GM21737 (cell line): ENCODE measurements around the gene ELOA.
"Not testable (repeated sequence)": the region's sequence is repeated elsewhere in the genome, so short reads cannot be mapped to it uniquely, and the experiment has no call there.

ENCODE experiments used
- ATAC-seq: cut with Tn5 transposase; IDR thresholded peaks from one replicate; pipeline ENCODE4 v1.9.1; 2021; ENCODE audit warnings: mild to moderate bottlenecking, moderate library complexity; ENCODE audit not compliant: unreplicated experiment

The ELOA gene

DNA sequence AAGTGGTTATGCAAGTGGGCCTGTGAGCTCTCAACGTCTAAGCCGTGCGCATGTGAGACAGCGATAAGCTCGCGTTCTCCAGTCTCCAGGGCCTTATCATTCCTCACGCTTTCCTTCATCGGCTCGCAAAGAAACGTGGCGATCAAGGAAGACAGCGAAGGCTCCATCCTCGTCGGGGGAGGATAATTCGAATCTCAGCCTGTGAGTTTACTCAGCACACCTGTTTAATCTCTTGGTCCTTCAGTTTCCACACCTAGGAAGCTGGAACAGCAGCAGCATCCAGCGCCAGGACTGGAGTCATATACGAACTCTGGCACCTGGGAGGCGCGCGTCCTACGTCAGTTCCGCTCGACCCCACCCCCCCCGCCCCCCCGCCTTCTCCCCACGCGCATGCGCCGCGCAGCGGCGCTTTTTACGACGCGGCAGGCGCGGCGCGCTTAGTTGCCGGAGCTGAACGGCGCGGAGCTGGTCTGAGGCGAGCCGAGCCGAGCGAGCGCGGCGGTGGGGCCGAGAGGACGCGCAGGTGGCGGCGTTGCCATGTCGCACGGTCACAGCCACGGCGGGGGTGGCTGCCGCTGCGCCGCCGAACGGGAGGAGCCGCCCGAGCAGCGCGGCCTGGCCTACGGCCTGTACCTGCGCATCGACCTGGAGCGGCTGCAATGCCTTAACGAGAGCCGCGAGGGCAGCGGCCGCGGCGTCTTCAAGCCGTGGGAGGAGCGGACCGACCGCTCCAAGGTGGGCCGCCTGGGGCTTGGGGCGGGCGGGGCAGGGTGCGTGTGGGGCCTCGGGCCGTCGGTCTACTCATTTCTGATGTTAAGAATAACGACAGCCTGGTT, 34.9 kb downstream of the ELOA start, which contains the start of gene PITHD1:
Gene PITHD1 (plus strand): TSS at position 440 of the 836 bp plus-strand sequence. CDS start 98 bp downstream, at position 538.
- peak; percentile 67 for ATAC-seq

GRCh38 chr1:23779826-23780371, 36.6 kb downstream of the ELOA start:
- ATAC-seq = no peak

DNA sequence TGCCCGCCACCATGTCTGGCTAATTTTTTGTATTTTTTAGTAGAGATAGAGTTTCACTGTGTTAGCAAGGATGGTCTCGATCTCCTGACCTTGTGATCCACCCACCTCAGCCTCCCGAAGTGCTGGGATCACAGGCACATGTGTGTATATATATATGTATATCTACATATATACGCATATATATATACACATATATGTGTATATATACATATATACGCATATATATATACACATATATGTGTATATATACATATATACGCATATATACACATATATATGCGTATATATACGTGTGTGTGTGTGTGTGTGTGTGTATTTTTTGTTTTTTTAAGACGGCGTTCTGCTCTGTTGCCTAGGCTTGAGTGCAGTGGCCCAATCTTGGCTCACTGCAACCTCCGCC, 39.9 kb downstream of the ELOA start:
- not testable (repeated sequence) for ATAC-seq

GRCh38 chr1:23784846-23785245, 41.6 kb downstream of the ELOA start:
- ATAC-seq = no peak

DNA sequence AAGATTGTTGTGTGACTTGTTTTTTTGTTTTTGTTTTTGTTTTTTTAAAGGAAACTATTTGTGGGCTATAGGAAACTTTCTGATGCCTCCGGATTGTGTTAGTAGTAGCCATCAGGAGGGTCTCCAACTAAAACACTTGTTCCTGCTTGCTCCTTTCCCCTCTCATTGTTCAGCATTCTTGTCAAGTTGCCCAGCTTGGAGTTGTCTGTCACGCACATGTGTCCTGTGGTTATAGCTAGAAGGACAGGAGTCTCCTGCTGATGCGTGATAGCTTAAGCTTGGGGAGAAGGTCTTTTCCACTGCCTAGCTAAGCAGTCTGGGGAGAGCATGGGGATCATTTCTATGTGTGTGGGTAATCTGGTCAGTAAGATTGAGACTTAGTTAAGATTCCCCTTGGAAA, 44.4 kb downstream of the ELOA start:
- ATAC-seq = no peak

- no peak for ATAC-seq
Observed at GRCh38 chr1:23788695-23789094, 45.4 kb downstream of the ELOA start.

GRCh38 chr1:23790696-23791515, 47.6 kb downstream of the ELOA start, which contains the start of gene LYPLA2:
TSS of gene LYPLA2 (plus strand) at chr1:23791145. CDS start at chr1:23792683, 1,538 bp downstream.
- ATAC-seq = no peak

DNA sequence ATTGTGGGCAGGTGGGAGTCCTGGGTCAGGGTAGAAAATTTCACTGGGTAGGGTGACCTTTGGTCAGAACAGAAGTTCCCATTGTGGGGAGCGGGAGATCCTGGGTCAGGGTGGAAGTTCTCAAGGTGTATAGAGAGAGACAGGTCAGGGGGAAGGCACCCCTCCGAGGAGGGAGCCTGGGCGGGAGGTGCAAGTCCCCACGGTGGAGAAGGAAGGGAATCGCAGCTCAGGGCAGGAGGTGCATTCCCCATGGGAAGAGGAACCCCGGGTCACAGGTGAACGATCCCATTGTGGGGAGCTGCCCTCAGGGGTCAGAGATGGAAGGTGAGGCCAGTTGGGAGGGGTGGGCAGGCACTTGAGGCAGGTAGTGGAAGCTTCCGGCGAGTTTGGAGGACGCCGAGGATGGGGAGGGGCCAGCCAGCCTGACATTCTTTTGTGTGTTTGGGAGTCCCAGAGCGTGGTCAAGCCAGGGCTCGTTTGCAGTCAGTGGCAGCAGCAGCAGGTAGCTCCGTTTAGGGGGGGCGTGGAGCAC, 48.3 kb downstream of the ELOA start:
- ATAC-seq = no peak

DNA sequence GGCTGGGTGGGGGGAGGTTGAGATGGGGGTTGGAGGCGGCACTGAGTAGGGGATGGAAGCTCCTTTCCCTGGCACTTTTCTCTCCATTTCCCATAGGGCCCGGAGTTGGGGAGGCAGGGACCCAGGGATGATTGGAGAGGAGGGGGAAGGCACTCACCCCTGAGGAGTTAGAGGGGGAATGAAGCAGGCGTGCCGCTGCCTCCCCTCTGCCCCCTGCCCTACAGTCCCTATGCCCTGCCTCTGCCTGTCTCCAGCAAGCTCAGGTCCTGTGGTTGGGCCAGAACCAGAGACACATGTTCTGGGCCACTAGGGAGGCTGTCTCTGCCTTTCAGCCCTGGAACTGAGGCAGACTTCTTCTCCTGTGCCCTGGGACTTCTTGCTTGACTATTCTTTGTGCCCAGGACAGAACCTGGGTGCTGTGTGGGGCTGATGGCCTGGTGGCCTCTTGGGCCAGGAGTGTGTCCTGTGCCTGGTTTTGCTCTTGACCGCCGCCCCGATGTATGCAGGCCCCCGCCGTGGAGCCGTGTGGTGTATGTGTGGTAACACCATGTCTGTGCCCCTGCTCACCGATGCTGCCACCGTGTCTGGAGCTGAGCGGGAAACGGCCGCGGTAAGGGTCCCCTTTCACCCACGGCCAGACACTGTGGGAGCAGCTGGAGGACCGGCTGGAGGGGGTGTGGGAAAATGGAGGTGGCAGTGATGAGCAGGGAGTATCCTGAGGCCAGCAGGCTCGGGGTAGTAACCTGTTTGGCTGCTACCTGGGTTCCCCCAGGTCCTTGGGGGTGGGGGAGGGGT, 49.1 kb downstream of the ELOA start:
- ATAC-seq = no peak

GRCh38 chr1:23793018-23793781, 49.9 kb downstream of the ELOA start:
- no peak for ATAC-seq

- ATAC-seq = no peak
Observed at GRCh38 chr1:23793861-23794731, 50.8 kb downstream of the ELOA start.

DNA sequence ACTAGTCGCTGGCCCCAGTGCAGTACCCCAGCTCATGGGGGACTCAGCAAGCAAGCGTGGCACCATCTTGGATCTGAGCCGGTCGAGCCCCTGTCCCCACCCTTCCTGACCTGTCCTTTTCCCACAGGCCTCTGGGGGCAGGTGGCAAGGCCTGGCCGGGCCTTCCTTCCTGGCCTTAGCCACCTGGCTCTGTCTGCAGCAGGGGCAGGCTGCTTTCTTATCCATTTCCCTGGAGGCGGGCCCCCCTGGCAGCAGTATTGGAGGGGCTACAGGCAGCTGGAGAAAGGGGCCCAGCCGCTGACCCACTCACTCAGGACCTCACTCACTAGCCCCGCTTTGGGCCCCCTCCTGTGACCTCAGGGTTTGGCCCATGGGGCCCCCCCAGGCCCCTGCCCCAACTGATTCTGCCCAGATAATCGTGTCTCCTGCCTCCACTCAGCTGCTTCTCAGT, 51.5 kb downstream of the ELOA start:
- not testable (repeated sequence) for ATAC-seq

DNA sequence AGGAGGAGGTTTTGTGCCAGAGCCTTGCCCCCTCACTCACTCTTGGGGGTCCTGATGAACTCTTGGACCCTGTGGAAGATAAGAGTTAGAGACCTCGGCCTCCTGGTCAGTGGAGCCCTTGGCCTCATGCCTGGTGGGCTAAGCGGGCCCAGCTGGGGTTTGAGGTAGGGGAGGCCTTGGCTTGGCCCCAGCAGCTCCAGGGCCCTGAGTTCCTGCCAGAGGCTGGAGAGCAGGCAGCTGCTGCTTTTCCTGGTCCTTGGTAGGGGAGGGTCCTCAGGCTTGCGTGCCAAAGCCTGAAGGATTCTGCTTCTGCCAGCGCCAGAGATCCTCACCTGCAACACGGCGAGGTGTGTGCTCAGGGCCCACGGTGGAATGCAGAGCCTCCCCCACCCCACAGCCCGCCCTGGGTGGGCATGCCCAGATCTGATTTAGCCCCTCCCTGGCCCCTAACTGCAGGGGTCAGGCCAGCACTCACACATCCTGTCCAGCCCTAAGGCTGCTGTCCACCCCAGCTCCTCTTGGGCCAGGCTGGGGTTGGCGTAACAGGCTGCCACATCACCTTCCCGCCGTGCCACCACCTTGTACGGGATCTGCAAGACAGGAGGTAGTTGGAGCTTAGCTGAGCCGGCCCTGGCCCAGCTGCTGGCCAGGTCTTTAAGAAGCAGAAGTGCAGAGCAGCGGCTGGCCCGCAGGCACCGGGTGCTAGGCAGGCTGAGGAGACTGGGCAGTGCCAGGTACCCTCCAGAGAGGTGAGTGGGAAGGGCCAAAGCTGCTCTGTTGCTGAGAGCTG, 52.6 kb downstream of the ELOA start:
- no peak for ATAC-seq

DNA sequence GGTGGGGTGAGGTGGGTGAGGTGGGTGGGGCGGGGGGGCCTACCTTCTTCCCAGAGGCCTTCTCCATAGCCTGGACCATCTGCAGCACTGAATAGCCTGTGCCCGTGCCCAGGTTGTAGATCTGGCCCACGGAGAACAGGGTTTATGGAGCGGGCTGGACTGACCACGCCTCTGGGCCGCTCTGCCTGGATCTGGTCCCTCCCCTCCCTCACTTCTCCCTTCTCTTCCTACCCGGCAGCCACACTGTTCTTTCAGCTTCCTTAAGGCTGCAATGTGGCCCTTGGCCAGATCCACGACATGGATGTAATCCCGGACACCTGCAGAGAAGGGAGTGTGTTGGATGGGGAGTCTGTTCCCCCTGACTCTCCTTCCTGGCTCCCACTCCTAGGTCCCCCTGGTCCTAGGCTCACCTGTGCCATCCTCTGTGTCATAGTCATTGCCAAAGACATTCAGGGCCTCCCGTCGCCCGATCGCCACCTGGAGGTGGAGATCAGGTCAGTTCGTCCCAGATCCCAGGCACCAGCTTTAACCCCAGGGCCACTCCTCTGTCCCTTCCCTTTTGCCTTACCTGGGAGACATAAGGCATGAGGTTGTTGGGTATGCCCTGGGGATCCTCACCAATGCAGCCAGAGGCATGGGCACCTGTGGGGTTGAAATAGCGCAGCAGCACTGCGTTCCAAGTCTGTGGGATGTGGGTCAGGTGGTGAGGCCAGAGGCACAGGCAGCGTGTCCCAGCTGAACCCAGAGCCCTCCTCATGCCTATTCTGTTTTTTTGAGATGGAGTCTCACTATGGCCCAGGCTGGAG, 53.4 kb downstream of the ELOA start:
- no peak for ATAC-seq

DNA sequence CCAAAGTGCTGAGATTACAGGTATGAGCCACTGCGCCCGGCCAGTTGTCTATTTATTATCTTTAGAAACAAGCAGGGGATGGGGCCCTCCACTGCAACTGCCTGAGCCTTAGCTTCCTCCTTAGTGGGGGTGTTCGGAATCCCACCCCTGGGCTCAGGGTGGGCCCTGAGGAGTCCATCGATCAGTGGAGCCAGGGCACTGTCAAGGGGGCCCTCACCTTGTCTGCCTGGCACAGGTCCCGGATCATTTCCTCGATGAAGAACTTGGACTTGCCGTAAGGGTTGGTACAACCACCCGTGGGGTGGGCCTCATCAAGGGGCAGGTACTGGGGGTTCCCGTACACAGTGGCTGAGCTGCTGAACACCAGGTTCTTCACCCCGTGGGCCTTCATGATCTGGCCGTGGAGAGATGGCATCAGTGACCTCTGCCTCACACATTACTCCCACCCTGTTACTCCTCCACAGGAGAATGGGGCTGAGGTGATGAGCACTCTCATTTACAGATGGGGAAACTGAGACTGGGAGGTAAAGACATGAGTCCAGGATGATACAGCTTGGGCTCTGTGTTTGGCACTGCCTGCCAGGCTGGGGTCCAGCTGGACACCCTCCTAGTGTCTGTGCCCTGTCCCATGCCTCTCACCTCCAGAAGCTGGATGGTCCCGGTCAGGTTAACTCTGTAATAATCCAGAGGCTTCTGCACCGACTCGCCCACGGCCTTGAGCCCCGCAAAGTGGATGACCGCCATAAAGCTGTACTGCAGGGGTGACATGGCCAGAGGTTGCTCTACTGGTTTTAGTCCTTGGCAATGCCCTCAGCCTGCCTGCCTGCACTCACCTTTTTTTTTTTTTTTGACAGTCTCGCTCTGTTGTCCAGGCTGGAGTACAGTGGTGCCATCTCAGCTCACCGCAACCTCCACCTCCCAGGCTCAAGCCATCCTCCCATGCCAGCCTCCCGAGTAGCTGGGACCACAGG, 54.5 kb downstream of the ELOA start:
- ATAC-seq = no peak

- no peak for ATAC-seq
Observed at GRCh38 chr1:23798662-23799142, 55.4 kb downstream of the ELOA start.
